SK-N-SH treated with all-trans-retinoic acid at 6 μM for 48 hours (cell line): ENCODE measurements around the gene DEDD2.

Experiments used
- PATZ1 ChIP-seq: fragments of 250-450 bp; sonication (Bioruptor Pico); IDR thresholded peaks from 2 replicates; pipeline ENCODE4 v1.8.0; 2020; ENCODE audit warnings: mild to moderate bottlenecking, moderate library complexity, borderline replicate concordance
- TSHZ2 ChIP-seq: fragments of 250-450 bp; sonication (Bioruptor Pico); IDR thresholded peaks from 2 replicates; pipeline ENCODE4 v1.5.0; 2020; ENCODE audit warnings: mild to moderate bottlenecking, moderate library complexity
- ZFP30 ChIP-seq: fragments of 450-650 bp; formaldehyde crosslinking; IDR thresholded peaks from 2 replicates; pipeline ENCODE4 v1.5.0; 2022; ENCODE audit warnings: mild to moderate bottlenecking, moderate library complexity

- no peak for TF ChIP-seq ZFP30
- no peak for TF ChIP-seq PATZ1 (CRISPR knock-in tag)
- no peak for TF ChIP-seq TSHZ2 (CRISPR knock-in tag)
These were observed 31.0 kb upstream of the DEDD2 start for GRCh38 chr19:42248270-42249148.
